ENCODE data around the gene BIN1. TPM values are rescaled to one million over a fixed set of nuclear protein-coding genes. Genes with fewer than 3 reads are reported as not detected.

BIN1 gene
- total RNA-seq, 2 donors from 2014 or later: 41.7 to 45.9 TPM

- Mint-ChIP-seq H3K27me3 (ENCODE audit: insufficient read depth) (no peaks in the 10 kb centered on the region), H3K4me1 (peaks cover 28% of the 10 kb centered on the region), H3K4me3 (no peak overlapping the region), H3K27ac (no peak overlapping the region), H3K36me3 (ENCODE audit: low read depth) (no peaks in the 10 kb centered on the region), H3K9me3 (no peaks in the 10 kb centered on the region)
- no peak for TF ChIP-seq CTCF (conservative IDR thresholded peaks at IDR 0.05)
- DNase-seq: no peak
- H3K4me3 ChIP-seq (ENCODE audit: low read length): no peak overlapping the region
- no peaks in the 10 kb centered on the region for H3K27me3 ChIP-seq (ENCODE audit: control insufficient read depth, insufficient read depth, low read length, poor library complexity, severe bottlenecking)
- no peak overlapping the region for H3K9ac ChIP-seq (ENCODE audit: extremely low read depth, low read length, poor library complexity, severe bottlenecking)
- peaks cover 21% of the 10 kb centered on the region for H3K4me1 ChIP-seq (ENCODE audit: control insufficient read depth, insufficient read depth, low read length)
- H3K27ac ChIP-seq (ENCODE audit: low read depth, low read length): no peak overlapping the region
- H3K36me3 ChIP-seq (ENCODE audit: control insufficient read depth, insufficient read depth, low read length): no peaks in the 10 kb centered on the region
- 96 to 97% methylated on average over 7 to 8 of the region's 8 CpGs for WGBS, 2 experiments (ENCODE audit: insufficient coverage in 1 of 2, insufficient read length in 1 of 2)
- H3K9me3 ChIP-seq (ENCODE audit: control insufficient read depth, low read length): no peaks in the 10 kb centered on the region
Observed at GRCh38 chr2:127082974-127083373, 24.0 kb downstream of the BIN1 start.

- Mint-ChIP-seq H3K4me3 (no peak overlapping the region), H3K36me3 (ENCODE audit: low read depth) (no peaks in the 10 kb centered on the region), H3K9me3 (no peaks in the 10 kb centered on the region), H3K27ac (no peak overlapping the region), H3K27me3 (ENCODE audit: insufficient read depth) (no peaks in the 10 kb centered on the region), H3K4me1 (peaks cover 25% of the 10 kb centered on the region)
- H3K27ac ChIP-seq (ENCODE audit: low read depth, low read length): no peak overlapping the region
- 83 to 86% methylated on average over 7 to 28 of the region's 28 CpGs for WGBS, 2 experiments (ENCODE audit: insufficient coverage in 1 of 2, insufficient read length in 1 of 2)
- H3K27me3 ChIP-seq (ENCODE audit: control insufficient read depth, insufficient read depth, low read length, poor library complexity, severe bottlenecking): no peaks in the 10 kb centered on the region
- no peak for DNase-seq
- no peak overlapping the region for H3K9ac ChIP-seq (ENCODE audit: extremely low read depth, low read length, poor library complexity, severe bottlenecking)
- H3K9me3 ChIP-seq (ENCODE audit: control insufficient read depth, low read length): no peaks in the 10 kb centered on the region
- TF ChIP-seq CTCF (conservative IDR thresholded peaks at IDR 0.05): no peak
- no peaks in the 10 kb centered on the region for H3K36me3 ChIP-seq (ENCODE audit: control insufficient read depth, insufficient read depth, low read length)
- H3K4me3 ChIP-seq (ENCODE audit: low read length): no peak overlapping the region
- peaks cover 16% of the 10 kb centered on the region for H3K4me1 ChIP-seq (ENCODE audit: control insufficient read depth, insufficient read depth, low read length)
Observed at GRCh38 chr2:127081826-127082633, 24.9 kb downstream of the BIN1 start.

DNA sequence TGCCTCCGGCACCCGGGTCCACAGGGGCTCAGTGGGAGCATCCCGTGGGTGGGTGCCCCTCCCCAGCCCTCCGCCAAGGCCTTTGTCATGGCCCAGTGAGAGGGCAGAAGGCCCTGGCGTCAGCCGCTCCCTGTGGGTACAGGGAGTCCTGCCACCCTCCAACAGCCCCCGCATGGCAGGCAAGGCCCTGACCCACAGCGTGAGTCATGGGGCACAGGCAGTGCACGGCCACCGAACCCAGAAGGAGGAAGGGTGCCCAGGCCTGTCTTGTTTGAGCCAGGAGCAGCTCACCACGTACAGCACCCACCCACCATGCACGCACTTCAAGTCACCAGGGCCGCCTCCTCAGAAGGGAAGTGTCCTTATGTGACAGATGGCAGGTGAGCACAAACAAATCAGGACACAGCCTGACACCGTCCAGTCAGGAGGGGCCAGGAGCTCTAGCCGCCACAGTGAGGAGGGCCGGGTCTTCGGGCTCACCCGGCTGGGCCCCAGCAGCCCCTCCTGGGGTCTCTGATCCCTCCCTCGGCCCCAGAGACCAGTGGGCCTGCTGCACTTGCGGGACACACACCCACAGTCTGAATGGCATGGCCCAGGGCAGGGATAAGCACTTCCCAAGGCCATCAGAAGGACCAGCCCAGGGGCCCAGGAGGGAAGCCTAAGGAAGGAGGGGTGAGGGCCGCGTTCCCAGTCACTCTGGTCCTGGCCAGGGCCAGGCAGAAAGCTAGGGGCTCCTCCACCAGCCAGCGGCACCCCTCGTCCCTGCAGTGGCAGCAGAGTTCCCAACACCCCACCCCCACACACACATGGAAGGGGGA lies 25.8 kb downstream of the BIN1 start:
- H3K27ac ChIP-seq (ENCODE audit: low read depth, low read length): no peak overlapping the region
- H3K27me3 ChIP-seq (ENCODE audit: control insufficient read depth, insufficient read depth, low read length, poor library complexity, severe bottlenecking): no peaks in the 10 kb centered on the region
- no peak for TF ChIP-seq CTCF (conservative IDR thresholded peaks at IDR 0.05)
- H3K27ac Mint-ChIP-seq: no peak overlapping the region
- H3K4me3 ChIP-seq (ENCODE audit: low read length): no peak overlapping the region
- H3K9me3 Mint-ChIP-seq: no peaks in the 10 kb centered on the region
- no peak for DNase-seq
- no peaks in the 10 kb centered on the region for H3K36me3 Mint-ChIP-seq (ENCODE audit: low read depth)
- H3K4me1 ChIP-seq (ENCODE audit: control insufficient read depth, insufficient read depth, low read length): peaks cover 13% of the 10 kb centered on the region
- H3K4me3 Mint-ChIP-seq: no peak overlapping the region
- no peaks in the 10 kb centered on the region for H3K9me3 ChIP-seq (ENCODE audit: control insufficient read depth, low read length)
- H3K27me3 Mint-ChIP-seq (ENCODE audit: insufficient read depth): no peaks in the 10 kb centered on the region
- H3K9ac ChIP-seq (ENCODE audit: extremely low read depth, low read length, poor library complexity, severe bottlenecking): no peak overlapping the region
- WGBS, 2 experiments (ENCODE audit: insufficient coverage in 1 of 2, insufficient read length in 1 of 2): 93 to 94% methylated on average over 6 to 24 of the region's 24 CpGs
- no peaks in the 10 kb centered on the region for H3K36me3 ChIP-seq (ENCODE audit: control insufficient read depth, insufficient read depth, low read length)
- H3K4me1 Mint-ChIP-seq: peaks cover 20% of the 10 kb centered on the region

All from endodermal cell (in vitro differentiated cells).